SH-SY5Y (cell line): ENCODE measurements around the gene TYROBP.

ENCODE experiments used
- GATA2 ChIP-seq: IDR thresholded peaks from 2 replicates; pipeline ENCODE4 v1.6.1; 2011; ENCODE audit warnings: mild to moderate bottlenecking, low read depth, low read length
- GATA3 ChIP-seq: IDR thresholded peaks from 2 replicates; pipeline ENCODE4 v1.6.1; 2011; ENCODE audit warnings: low read depth, mild to moderate bottlenecking, low read length, moderate library complexity

Gene TYROBP

GRCh38 chr19:35937345-35938281 lies 29.5 kb upstream of the TYROBP start:
- TF ChIP-seq GATA2: no peak
- no peak for TF ChIP-seq GATA3

GRCh38 chr19:35936738-35937268 lies 28.7 kb upstream of the TYROBP start:
- TF ChIP-seq GATA2: no peak
- no peak for TF ChIP-seq GATA3

GRCh38 chr19:35935911-35936737 lies 28.0 kb upstream of the TYROBP start, which contains the start of gene LRFN3:
TSS of gene LRFN3 (plus strand) at chr19:35936374. CDS start at chr19:35939426, 3,052 bp downstream.
- no peak for TF ChIP-seq GATA3
- TF ChIP-seq GATA2: peak; percentile 30; the same call in 1 of the 2 replicates

- no peak for TF ChIP-seq GATA3
- TF ChIP-seq GATA2: no peak
These were observed 24.3 kb upstream of the TYROBP start for GRCh38 chr19:35932291-35932936.

DNA sequence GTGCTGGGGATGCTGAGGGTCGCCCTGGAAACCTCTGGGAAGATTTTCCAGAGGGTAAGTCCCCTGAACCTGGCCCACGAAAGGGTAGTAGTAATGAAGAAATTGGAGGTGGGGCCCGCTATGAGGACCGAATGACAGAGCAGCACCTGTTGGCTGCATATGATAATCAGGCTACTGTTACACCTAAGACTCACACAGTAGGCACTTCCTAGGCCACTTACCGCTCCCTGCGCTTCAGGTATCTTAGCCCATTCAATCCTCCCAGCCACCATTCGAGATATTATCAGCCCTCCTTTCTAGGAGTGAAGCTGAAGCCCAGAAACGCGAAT lies 23.7 kb upstream of the TYROBP start:
- TF ChIP-seq GATA2 (no peak), GATA3 (no peak)

GRCh38 chr19:35931161-35931873 lies 23.2 kb upstream of the TYROBP start:
- no peak for TF ChIP-seq GATA3

GRCh38 chr19:35929876-35930275 lies 21.8 kb upstream of the TYROBP start:
- no peak for TF ChIP-seq GATA3
- TF ChIP-seq GATA2: no peak

GRCh38 chr19:35928507-35928906 lies 20.4 kb upstream of the TYROBP start:
- TF ChIP-seq GATA2 (no peak), GATA3 (no peak)

GRCh38 chr19:35925501-35925900 lies 17.4 kb upstream of the TYROBP start:
- TF ChIP-seq GATA2: no peak
- no peak for TF ChIP-seq GATA3

GRCh38 chr19:35921012-35921411 lies 12.9 kb upstream of the TYROBP start:
- TF ChIP-seq GATA3 (no peak), GATA2 (no peak)

DNA sequence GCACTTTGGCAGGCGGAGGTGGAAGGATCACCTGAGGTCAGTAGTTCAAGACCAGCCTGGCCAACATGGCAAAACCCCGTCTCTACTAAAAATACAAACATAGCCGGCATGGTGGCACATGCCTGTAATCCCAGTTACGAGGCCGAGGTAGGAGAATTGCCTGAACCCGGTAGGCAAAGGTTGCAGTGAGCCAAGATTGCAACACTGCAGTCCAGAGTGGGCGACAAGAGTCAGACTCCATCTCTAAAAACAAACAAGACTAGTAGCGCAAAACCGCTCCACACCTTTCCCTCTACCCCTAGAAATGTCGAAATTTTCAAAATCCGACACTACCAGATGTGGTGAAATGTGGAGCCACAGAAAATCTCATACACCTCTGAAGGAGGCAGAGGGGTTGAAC lies 11.2 kb upstream of the TYROBP start:
- TF ChIP-seq GATA3: no peak
- TF ChIP-seq GATA2: no peak

- no peak for TF ChIP-seq GATA3
- no peak for TF ChIP-seq GATA2
These were observed 7.3 kb upstream of the TYROBP start for GRCh38 chr19:35915443-35915842.

GRCh38 chr19:35913589-35913988 lies 5.5 kb upstream of the TYROBP start:
- TF ChIP-seq GATA3 (no peak), GATA2 (no peak)
